Activated naive CD8-positive, alpha-beta T cell treated with anti-CD3 and anti-CD28 coated beads, Interleukin-2, amount 50 U/mL, for 24 hours (primary cell): Measurements from ENCODE around the gene ZNF431.
"Not testable (repeated sequence)": the region's sequence is repeated elsewhere in the genome, so short reads cannot be mapped to it uniquely, and the experiment has no call there.

Experiments
- ATAC-seq: fragments of 150-1000 bp; cut with Tn5 transposase; one replicate; pipeline ENCODE4 v1.10.0; 2021
- DNase-seq: peaks from one replicate; pipeline ENCODE4 v3.0.0; 2021
- H3K27ac Mint-ChIP-seq: one replicate; pipeline ENCODE4 v1.8.0; 2021; ENCODE audit warnings: mild to moderate bottlenecking, mixed read lengths
- H3K27me3 Mint-ChIP-seq: one replicate; pipeline ENCODE4 v1.8.0; 2021; ENCODE audit warnings: mixed read lengths
- H3K36me3 Mint-ChIP-seq: one replicate; pipeline ENCODE4 v1.8.0; 2021; ENCODE audit warnings: low read depth, mixed read lengths
- H3K4me1 Mint-ChIP-seq: one replicate; pipeline ENCODE4 v1.8.0; 2021; ENCODE audit warnings: mixed read lengths
- H3K4me3 Mint-ChIP-seq: one replicate; pipeline ENCODE4 v1.8.0; 2021; ENCODE audit warnings: mild to moderate bottlenecking, moderate library complexity, mixed read lengths
- H3K9me3 Mint-ChIP-seq: one replicate; pipeline ENCODE4 v1.8.0; 2021; ENCODE audit warnings: mixed read lengths

Gene ZNF431

DNA sequence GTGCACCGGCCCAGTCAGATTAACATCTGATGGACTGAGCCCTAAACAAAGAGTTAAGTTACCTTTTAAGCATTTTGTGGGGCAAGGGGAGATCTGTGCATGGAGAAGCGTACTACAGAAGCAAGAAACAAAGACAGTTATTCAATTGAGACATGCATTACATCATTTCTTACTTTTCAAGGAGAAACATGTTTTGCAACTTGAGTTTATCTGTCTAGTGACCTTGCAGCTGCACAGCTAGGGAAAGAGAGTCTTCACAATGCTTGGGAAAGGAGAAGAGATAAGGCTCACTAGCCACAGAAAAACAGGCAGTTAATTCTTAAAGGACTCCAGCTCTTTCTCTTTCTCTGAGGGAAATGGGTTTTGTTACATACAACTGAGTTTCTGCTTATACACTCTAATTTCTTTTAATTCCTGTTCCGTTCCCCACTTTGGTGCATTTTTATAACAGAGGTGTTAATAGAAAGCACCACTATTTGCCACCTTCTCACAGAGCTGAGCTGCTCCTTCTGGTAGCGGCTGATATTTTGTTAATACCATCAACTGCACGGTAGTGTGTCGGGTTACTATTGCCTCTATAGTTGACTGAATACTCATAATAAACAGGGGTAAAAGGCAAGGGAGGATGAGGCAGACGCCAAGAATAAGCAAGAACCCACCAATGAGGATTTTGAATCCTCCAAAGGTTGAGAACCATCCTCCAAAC lies 55.9 kb downstream of the ZNF431 start:
- ATAC-seq (no peak), DNase-seq (no peak)
- Mint-ChIP-seq H3K4me3 (no peak overlapping the region), H3K9me3 (peaks cover 25% of the 10 kb centered on the region), H3K27ac (no peak overlapping the region), H3K36me3 (no peaks in the 10 kb centered on the region), H3K27me3 (no peaks in the 10 kb centered on the region), H3K4me1 (no peaks in the 10 kb centered on the region)

DNA sequence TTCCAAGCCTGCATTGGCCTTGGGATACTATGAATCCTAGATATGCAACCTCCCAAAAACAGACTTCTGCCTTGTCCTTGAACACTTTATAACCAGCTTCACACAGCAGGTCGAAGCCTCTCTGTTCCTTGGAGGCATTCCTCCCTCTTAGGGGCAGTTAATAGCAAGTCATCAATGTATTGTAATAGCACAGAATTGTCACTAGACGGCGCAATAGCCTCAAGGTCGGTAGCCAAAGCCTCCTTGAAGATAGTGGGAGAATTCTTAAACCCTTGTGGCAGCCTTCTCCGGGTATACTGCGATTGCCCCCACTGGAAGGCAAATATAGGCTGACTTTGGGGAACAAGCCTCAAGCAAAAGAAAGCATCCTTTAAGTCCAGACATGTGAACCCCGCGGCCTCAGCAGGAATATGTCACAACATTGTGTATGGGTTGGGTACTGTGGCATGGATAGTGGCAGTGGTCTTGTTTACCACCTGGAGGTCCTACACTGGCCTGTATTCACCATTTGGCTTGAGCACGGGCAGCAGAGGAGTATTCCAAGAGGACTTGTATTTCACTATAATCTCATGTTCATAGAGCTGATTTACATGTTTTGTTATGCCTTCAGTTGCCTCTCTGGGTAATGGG lies 61.1 kb downstream of the ZNF431 start:
- ATAC-seq (no peak), DNase-seq (peak; percentile 22)
- no peak overlapping the region for H3K27ac Mint-ChIP-seq

DNA sequence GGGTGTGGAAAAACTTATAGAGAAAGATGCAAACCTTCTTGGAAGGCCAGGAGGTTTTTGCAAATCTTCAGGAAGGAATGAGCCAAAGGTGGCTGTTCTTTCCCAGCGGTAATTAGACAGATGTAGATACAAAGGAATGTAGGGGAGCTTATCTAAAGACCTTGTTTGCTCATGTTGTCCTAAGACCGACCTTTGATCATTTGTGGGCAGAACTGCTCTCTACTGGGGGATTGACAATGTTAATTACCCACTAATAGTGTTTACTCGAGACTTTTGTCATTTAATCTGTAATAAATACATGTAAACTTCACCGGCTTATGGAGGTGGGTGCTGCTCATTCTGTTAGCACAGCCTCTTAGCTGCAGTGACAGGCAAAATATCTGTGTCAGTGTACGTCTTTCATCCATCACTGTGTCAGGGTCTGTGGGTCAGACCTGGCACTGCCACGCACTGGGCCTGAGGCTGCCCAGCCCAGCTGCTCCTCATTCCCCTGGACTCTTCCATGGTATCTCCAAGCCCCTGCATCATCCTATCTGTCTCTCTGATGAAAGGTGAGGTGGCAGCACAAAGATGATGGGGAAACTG lies 68.3 kb downstream of the ZNF431 start:
- peaks cover 2% of the 10 kb centered on the region for H3K27me3 Mint-ChIP-seq

More for the DNA sequence above, 61.1 kb downstream of the ZNF431 start:
- Mint-ChIP-seq H3K27me3 (peaks cover 4% of the 10 kb centered on the region), H3K36me3 (no peaks in the 10 kb centered on the region), H3K4me1 (no peaks in the 10 kb centered on the region), H3K9me3 (peaks cover 4% of the 10 kb centered on the region), H3K4me3 (no peak overlapping the region)

DNA sequence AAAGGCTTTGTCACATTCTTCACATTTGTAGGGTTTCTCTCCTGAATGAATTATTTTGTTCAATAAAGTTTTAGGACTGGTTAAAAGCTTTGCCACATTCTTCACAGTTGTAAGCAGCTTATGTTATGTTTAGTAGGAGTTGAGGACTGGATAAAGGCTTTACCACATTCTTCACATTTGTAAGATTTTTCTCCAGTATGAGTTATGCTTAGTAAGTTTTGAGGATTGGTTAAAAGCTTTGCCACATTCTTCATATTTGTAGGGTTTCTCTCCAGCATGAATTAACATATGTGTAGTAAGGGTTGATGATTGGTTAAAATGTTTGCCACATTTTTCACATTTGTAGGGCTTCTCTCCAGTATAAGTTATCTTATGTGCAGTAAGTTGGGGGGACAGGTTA lies 79.9 kb downstream of the ZNF431 start:
- H3K36me3 Mint-ChIP-seq = no peaks in the 10 kb centered on the region

More for the DNA sequence above, 68.3 kb downstream of the ZNF431 start:
- ATAC-seq = no peak
- no peaks in the 10 kb centered on the region for H3K9me3 Mint-ChIP-seq
- DNase-seq = no peak
- no peak overlapping the region for H3K27ac Mint-ChIP-seq
- H3K4me1 Mint-ChIP-seq = no peaks in the 10 kb centered on the region
- H3K36me3 Mint-ChIP-seq = no peaks in the 10 kb centered on the region
- H3K4me3 Mint-ChIP-seq = no peak overlapping the region

DNA sequence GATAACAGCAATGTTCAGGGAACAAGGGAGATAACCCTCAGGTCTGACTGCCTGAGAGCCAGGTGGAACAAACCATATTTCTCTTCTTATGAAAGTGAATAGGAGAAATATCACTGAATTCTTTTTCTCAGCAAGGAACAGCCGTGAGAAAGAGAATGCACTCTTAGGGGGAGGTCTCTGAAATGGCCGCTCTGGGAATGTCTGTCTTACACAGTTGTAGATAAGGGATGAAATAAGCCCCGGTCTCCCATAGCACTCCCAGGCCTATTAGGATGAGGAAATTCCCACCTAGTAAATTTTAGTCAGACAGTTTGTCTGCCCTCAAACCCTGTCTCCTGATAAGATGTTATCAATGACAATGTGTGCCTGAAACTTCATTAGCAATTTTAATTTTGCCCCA lies 88.1 kb downstream of the ZNF431 start:
- H3K36me3 Mint-ChIP-seq, H3K27ac Mint-ChIP-seq, H3K4me3 Mint-ChIP-seq, ATAC-seq, H3K4me1 Mint-ChIP-seq, DNase-seq, H3K27me3 Mint-ChIP-seq: not testable (repeated sequence)
- H3K9me3 Mint-ChIP-seq = peaks cover 32% of the 10 kb centered on the region

More for the DNA sequence above, 79.9 kb downstream of the ZNF431 start:
- H3K4me1 Mint-ChIP-seq = no peaks in the 10 kb centered on the region
- ATAC-seq (no peak), DNase-seq (no peak)
- H3K27me3 Mint-ChIP-seq = peaks cover 2% of the 10 kb centered on the region
- no peak overlapping the region for H3K4me3 Mint-ChIP-seq
- H3K27ac Mint-ChIP-seq = no peak overlapping the region
- peaks cover 17% of the 10 kb centered on the region for H3K9me3 Mint-ChIP-seq

DNA sequence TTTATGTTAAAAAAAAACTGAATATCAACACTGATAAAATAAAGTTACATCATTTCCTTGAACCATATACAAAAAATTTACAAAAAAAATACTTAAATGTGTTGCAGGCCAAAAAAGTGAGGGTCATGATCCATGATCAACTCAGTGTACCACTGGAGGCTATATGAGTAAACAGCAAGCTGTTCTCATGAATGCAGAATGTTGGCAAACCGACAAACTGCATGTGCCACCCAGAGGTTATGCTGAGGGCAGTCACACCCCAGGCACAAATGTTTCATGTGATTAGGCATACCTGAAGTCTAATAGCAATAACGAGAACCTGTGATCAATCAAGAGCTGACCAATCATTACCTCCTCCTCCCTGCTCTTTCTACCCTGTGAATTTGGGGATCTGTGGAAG lies 91.9 kb downstream of the ZNF431 start:
- Mint-ChIP-seq H3K4me3 (no peak overlapping the region), H3K4me1 (no peaks in the 10 kb centered on the region), H3K36me3 (no peaks in the 10 kb centered on the region), H3K27ac (no peak overlapping the region), H3K9me3 (peaks cover 27% of the 10 kb centered on the region), H3K27me3 (no peaks in the 10 kb centered on the region)
- ATAC-seq (no peak), DNase-seq (no peak)

DNA sequence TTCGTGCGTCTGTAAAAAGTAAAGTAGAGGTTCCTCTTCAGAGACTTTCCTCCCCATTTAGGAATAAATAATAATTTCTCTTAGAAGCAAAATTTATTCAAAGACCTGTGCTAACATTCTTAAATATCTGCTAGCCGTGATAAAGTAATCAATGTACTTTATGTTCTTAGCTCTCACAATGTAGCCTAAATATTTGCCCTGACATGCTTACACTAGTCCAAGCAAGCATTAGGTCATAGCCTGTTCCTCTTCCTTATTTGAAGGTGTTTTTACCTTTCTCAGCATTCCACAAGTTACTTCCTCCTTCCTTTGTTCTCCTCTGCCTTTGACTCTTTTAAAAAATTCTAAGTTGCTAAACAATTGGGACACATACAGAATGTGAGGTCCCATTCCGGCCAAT lies 94.9 kb downstream of the ZNF431 start:
- not testable (repeated sequence) for H3K27me3 Mint-ChIP-seq, H3K27ac Mint-ChIP-seq, DNase-seq, H3K36me3 Mint-ChIP-seq, H3K4me3 Mint-ChIP-seq, H3K4me1 Mint-ChIP-seq, ATAC-seq
- H3K9me3 Mint-ChIP-seq = peaks cover 15% of the 10 kb centered on the region

DNA sequence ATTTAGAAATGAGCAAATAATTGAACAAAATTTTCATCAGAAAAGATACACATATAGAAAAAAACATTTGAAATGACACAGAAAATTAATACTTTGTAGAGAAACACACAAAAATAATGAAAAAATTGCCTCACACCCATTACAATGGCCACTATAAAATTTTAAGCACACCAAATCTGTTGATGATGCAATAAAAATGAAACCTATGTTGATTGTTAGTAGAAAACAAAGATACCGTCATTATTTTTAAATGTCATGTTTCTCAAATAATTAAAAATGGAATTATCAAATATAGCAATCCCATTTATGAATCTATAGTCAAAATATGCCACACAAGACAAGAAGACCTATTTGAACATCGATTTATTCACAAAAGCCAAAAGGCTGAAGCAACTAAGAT lies 96.8 kb downstream of the ZNF431 start:
- Mint-ChIP-seq H3K4me1 (no peaks in the 10 kb centered on the region), H3K27ac (no peak overlapping the region), H3K36me3 (no peaks in the 10 kb centered on the region), H3K4me3 (no peak overlapping the region), H3K27me3 (no peaks in the 10 kb centered on the region), H3K9me3 (peaks cover 15% of the 10 kb centered on the region)
- no peak for ATAC-seq
- no peak for DNase-seq
